Keratinocyte (primary cell): ENCODE measurements around the gene DCN. TPM values are rescaled to one million over a fixed set of nuclear protein-coding genes. Genes with fewer than 3 reads are reported as not detected.
"Not testable (repeated sequence)": the region's sequence is repeated elsewhere in the genome, so short reads cannot be mapped to it uniquely, and the experiment has no call there.

Experiments
- DNase-seq: peaks from one replicate; pipeline ENCODE4 v3.0.0-alpha.2; 2011; ENCODE audit warnings: low read depth, missing footprints, low spot score
- FAIRE-seq: peaks from 2 replicates; lab custom pipeline; 2011; peaks lifted over from hg19 to GRCh38; lab: Jason Lieb, UNC
- H2AFZ ChIP-seq: 2 replicates; pipeline ENCODE4 v1.6.0; 2012; ENCODE audit warnings: low read length, control low read depth, inconsistent platforms; ENCODE audit not compliant: control insufficient read depth
- H3K27ac ChIP-seq: 2 replicates; pipeline ENCODE4 v1.5.1; 2011; ENCODE audit warnings: low read length; ENCODE audit not compliant: control insufficient read depth, insufficient read depth
- H3K27me3 ChIP-seq: 3 replicates; pipeline ENCODE4 v1.6.0; 2011; ENCODE audit warnings: low read length; ENCODE audit not compliant: control insufficient read depth, insufficient read depth; ENCODE audit errors: extremely low read depth
- H3K36me3 ChIP-seq, 2 experiments: 2 replicates in 1 of 2; 3 replicates in 1 of 2; pipeline ENCODE4 v1.5.1; 2011; ENCODE audit warnings: low read length in 2 of 2, mild to moderate bottlenecking in 1 of 2; ENCODE audit not compliant: control insufficient read depth in 2 of 2, insufficient read depth in 2 of 2; ENCODE audit errors: extremely low read depth in 1 of 2
- H3K4me1 ChIP-seq: 3 replicates; pipeline ENCODE4 v1.5.1; 2011; ENCODE audit warnings: low read length; ENCODE audit not compliant: control insufficient read depth, insufficient read depth; ENCODE audit errors: extremely low read depth
- H3K4me2 ChIP-seq: 3 replicates; pipeline ENCODE4 v1.6.0; 2011; ENCODE audit warnings: low read depth, low read length; ENCODE audit not compliant: control insufficient read depth, insufficient read depth; ENCODE audit errors: extremely low read depth
- H3K4me3 ChIP-seq, 3 experiments: fragments of 200-600 bp in 1 of 3; sonication (generic) in 1 of 3; 2 replicates in 2 of 3; 3 replicates in 1 of 3; pipeline ENCODE4 v1.5.1; 2011 to 2016; ENCODE audit warnings: low read length in 3 of 3, mild to moderate bottlenecking in 3 of 3, control low read depth in 2 of 3, inconsistent platforms in 1 of 3, low read depth in 1 of 3, mixed read lengths in 1 of 3, mixed run types in 1 of 3, moderate library complexity in 1 of 3; ENCODE audit not compliant: control insufficient read depth in 2 of 3, insufficient read depth in 2 of 3; ENCODE audit errors: extremely low read depth in 1 of 3
- H3K79me2 ChIP-seq: 2 replicates; pipeline ENCODE4 v1.6.0; 2012; ENCODE audit warnings: low read length; ENCODE audit not compliant: control insufficient read depth, insufficient read depth
- H3K9ac ChIP-seq: 3 replicates; pipeline ENCODE4 v1.6.0; 2011; ENCODE audit warnings: low read length; ENCODE audit not compliant: control insufficient read depth, insufficient read depth; ENCODE audit errors: extremely low read depth
- H3K9me1 ChIP-seq: 3 replicates; pipeline ENCODE4 v1.6.0; 2011; ENCODE audit warnings: low read length; ENCODE audit not compliant: control insufficient read depth, insufficient read depth; ENCODE audit errors: extremely low read depth
- H3K9me3 ChIP-seq: 2 replicates; pipeline ENCODE4 v1.5.1; 2012; ENCODE audit warnings: low read depth, low read length; ENCODE audit not compliant: control insufficient read depth
- H4K20me1 ChIP-seq: 3 replicates; pipeline ENCODE4 v1.6.0; 2011; ENCODE audit warnings: low read length; ENCODE audit not compliant: control insufficient read depth, insufficient read depth; ENCODE audit errors: extremely low read depth
- EZH2 ChIP-seq: IDR thresholded peaks from one replicate; pipeline ENCODE4 v1.6.1; 2012; ENCODE audit warnings: inconsistent platforms, mild to moderate bottlenecking, low read length, moderate library complexity
- dilution Hi-C: fragments of 300-500 bp; cut with MboI; formaldehyde crosslinking; loops from one replicate; pipeline ENCODE4 v1.7.0; 2020; ENCODE audit warnings: low sequenced_read_pairs; ENCODE audit not compliant: extremely low pct_ligation_motif_present
- polyA plus RNA-seq, 5 experiments: library from polyadenylated mRNA; depleted of rRNA in 3 of 5; stranded (reverse) in 3 of 5; stranded (forward) in 1 of 5; unstranded in 1 of 5; fragments of >200 nt; gene quantifications; 1 replicate in 1 of 5; 2 replicates in 3 of 5; 3 replicates in 1 of 5; pipeline versions ENCODE4 v1.2.1 to v1.2.3, GENCODE V29; 2011 to 2012; ENCODE audit warnings: missing spikeins in 2 of 5, low read depth in 1 of 5, low replicate concordance in 1 of 5
- TF ChIP-seq, protein P1 (sequence below), 3 experiments: IDR thresholded peaks in 1 of 3; conservative IDR thresholded peaks in 1 of 3; optimal IDR thresholded peaks in 1 of 3; 2 replicates in 2 of 3; 3 replicates in 1 of 3; pipeline versions ENCODE3 to v1.5.1; 2011; ENCODE audit warnings: low read length in 3 of 3, mild to moderate bottlenecking in 3 of 3, moderate library complexity in 2 of 3, control low read depth in 1 of 3, inconsistent platforms in 1 of 3; ENCODE audit not compliant: insufficient read depth in 2 of 3; ENCODE audit errors: extremely low read depth in 1 of 3

DCN gene
- polyA plus RNA-seq, 1 donor (not counting 4 experiments of a cell fraction or from before 2014, with no cell fraction given), result 2.5 TPM

DNA sequence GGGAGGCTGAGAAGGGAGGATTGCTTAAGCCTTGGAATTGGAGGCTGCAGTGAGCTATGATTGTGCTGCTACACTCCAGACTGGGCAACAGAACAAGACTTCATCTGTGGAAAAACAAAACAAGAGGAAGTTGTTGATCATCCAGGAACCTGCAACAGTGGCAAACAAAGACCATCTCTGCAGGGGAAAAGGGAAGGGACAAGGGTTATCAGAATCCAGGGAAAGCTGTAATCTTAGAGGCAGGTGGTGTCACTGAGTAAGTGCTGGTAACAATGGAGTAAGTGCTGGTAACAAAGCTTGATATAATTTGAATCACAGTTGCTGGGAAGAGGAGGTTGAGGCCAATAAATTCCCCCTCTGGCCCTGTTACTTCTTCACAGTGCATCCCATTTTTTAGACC lies 27.5 kb upstream of the DCN start:
- no peak overlapping the region for H3K27ac ChIP-seq
- no peaks in the 10 kb centered on the region for H3K36me3 ChIP-seq
- H3K4me3 ChIP-seq, result no peak overlapping the region
- H3K9me3 ChIP-seq, result no peaks in the 10 kb centered on the region
- H3K9me1 ChIP-seq, result no peaks in the 10 kb centered on the region
- no peak for FAIRE-seq
- no peak for TF ChIP-seq EZH2
- TF ChIP-seq, protein P1, sequence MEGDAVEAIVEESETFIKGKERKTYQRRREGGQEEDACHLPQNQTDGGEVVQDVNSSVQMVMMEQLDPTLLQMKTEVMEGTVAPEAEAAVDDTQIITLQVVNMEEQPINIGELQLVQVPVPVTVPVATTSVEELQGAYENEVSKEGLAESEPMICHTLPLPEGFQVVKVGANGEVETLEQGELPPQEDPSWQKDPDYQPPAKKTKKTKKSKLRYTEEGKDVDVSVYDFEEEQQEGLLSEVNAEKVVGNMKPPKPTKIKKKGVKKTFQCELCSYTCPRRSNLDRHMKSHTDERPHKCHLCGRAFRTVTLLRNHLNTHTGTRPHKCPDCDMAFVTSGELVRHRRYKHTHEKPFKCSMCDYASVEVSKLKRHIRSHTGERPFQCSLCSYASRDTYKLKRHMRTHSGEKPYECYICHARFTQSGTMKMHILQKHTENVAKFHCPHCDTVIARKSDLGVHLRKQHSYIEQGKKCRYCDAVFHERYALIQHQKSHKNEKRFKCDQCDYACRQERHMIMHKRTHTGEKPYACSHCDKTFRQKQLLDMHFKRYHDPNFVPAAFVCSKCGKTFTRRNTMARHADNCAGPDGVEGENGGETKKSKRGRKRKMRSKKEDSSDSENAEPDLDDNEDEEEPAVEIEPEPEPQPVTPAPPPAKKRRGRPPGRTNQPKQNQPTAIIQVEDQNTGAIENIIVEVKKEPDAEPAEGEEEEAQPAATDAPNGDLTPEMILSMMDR (optimal IDR thresholded peaks at IDR 0.05 in 1 of 3, IDR thresholded peaks at IDR 0.05 in 1 of 3, conservative IDR thresholded peaks at IDR 0.05 in 1 of 3; ENCODE audit: extremely low read depth in 1 of 3, insufficient read depth in 2 of 3, low read length in 3 of 3), result no peak
- no peaks in the 10 kb centered on the region for H3K27me3 ChIP-seq
- dilution Hi-C loops, result no loop called here
- H3K4me2 ChIP-seq, result no peak overlapping the region
- H2AFZ ChIP-seq, result no peak overlapping the region
- DNase-seq, result no peak
- no peaks in the 10 kb centered on the region for H3K79me2 ChIP-seq
- no peak overlapping the region for H3K9ac ChIP-seq
- H3K4me1 ChIP-seq, result no peaks in the 10 kb centered on the region
- H4K20me1 ChIP-seq, result no peaks in the 10 kb centered on the region

DNA sequence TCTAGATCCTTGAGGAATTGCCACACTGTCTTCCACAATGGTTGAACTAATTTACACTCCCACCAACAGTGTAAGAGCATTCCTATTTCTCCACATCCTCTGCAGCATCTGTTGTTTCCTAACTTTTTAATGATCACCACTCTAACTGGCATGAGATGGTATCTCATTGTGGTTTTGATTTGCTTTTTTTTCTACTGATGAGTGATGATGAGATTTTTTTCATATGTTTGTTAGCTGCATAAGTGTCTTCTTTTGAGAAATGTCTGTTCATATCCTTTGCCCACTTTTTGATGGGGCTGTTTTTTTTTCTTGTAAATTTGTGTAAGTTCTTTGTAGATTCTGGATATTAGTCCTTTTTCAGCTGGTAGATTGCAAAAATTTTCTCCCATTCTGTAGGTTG lies 24.7 kb upstream of the DCN start:
- H3K27ac ChIP-seq, H3K4me3 ChIP-seq, H3K27me3 ChIP-seq, H3K9ac ChIP-seq, H3K4me2 ChIP-seq, H3K9me3 ChIP-seq, H3K79me2 ChIP-seq, H2AFZ ChIP-seq, dilution Hi-C loops, H3K9me1 ChIP-seq, FAIRE-seq, DNase-seq, H3K36me3 ChIP-seq, H4K20me1 ChIP-seq, H3K4me1 ChIP-seq: not testable (repeated sequence)

DNA sequence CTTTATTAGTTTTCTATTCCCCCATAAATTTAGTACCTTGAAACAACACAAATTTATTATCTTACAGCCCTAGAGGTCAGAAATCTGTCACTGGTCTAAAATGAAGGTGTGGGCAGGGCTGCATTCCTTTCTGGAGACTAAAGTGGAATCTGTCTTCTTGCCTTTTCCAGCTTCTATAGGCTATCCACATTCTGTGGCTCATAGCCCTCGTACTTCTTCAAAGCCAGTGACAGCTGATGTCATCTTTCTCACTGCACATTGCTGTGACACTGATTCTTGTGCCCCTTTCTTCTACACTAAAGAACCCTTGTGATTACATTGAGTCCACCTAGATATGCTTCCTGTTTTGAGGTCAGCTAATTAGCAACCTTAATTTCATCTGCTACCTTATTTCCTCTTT lies 23.2 kb upstream of the DCN start:
- Histone ChIP-seq H3K9me3 (no peaks in the 10 kb centered on the region), H3K9ac (no peak overlapping the region), H3K27me3 (no peaks in the 10 kb centered on the region), H3K9me1 (no peaks in the 10 kb centered on the region), H2AFZ (peak overlapping the region; percentile 27), H3K4me3 (no peak overlapping the region), H3K4me1 (peaks cover 7% of the 10 kb centered on the region), H3K4me2 (no peak overlapping the region), H4K20me1 (no peaks in the 10 kb centered on the region), H3K27ac (no peak overlapping the region), H3K79me2 (no peaks in the 10 kb centered on the region), H3K36me3 (no peaks in the 10 kb centered on the region)
- no peak for DNase-seq
- FAIRE-seq, result no peak
- dilution Hi-C loops, result no loop called here
- no peak for TF ChIP-seq EZH2
- TF ChIP-seq, protein P1 (optimal IDR thresholded peaks at IDR 0.05 in 1 of 3, IDR thresholded peaks at IDR 0.05 in 1 of 3, conservative IDR thresholded peaks at IDR 0.05 in 1 of 3; ENCODE audit: extremely low read depth in 1 of 3, insufficient read depth in 2 of 3, low read length in 3 of 3), result no peak
